Measurements from ENCODE around the gene ADAP1.

Gene ADAP1

DNA sequence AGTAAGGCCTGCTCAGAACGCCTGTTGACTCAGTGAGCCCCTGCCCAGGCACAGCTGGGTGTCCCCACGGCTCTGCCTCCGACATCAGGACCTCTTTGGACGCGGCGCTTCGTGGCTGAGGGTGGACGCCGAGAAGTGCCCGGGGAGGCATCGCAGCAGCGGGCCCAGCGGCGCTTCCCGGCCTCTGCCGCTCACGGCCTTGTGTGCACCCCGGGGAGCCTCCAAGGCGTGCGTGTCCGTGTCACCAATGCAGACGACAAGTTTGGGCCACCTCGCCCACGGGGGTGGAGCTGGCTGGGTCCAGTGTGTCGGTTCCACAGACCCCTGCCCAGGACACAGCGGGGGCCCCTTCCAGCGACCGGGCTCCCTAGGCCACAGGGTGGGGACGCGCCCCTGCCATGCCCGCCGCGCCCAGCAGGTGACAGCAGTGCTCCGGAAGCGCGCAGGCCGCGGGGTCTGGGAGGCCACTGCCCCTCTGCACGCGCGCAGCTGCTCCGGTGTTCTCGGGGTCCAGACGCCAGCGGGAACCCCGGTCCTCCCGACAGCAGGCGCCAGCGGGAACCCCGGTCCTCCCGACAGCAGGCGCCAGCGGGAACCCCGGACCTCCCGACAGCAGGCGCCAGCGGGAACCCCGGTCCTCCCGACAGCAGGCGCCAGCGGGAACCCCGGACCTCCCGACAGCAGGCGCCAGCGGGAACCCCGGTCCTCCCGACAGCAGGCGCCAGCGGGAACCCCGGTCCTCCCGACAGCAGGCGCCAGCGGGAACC is 45.7 kb downstream of the ADAP1 start:
- peak; percentile 63 for DNase-seq (ENCODE audit: low read depth)

DNA sequence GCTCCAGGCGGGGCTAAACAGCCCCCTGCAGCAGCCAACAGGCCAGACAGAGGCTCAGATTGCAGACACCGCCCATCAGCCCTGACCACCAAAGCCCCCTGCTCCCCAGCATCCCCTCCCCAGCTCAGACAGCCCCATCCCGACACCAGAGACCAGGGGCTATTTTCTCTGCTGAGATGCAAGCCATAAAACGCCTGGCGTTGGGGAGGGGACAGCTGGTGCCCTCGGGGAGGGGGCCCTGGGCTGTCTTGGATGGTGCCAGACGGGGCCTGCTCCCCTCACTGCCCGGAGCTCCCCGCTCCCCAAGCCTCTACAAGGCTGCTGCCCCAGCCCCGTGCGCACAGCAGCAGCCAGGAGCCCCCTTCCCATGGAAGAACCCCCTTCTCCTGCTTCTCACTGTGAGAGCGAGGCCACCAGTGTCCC is 46.3 kb downstream of the ADAP1 start:
- DNase-seq (ENCODE audit: low read depth) = no peak

- no peak for DNase-seq (ENCODE audit: low read depth)
Observed at GRCh38 chr7:907158-907980, 47.1 kb downstream of the ADAP1 start.

- DNase-seq (ENCODE audit: low read depth) = no peak
Observed at GRCh38 chr7:906776-907157, 47.7 kb downstream of the ADAP1 start.

DNA sequence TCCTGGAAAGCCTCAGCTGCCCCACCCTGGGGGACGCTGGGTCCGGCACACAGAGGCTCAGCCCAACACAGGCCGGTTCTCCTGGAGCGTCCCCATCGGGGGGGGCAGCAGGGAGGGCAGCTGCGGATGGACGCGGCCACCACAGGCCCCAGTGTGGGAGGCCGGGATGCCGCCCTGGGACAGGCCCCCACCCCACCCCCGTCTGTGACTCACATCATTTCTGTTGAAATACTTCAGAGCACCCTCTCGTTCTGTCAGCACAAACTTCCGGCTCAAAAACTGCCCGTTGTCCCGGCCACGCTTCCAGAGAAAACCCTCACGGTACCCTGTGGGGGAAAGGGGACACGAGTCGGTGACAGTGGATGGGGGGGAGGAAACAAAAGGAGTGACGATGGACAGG is 49.6 kb downstream of the ADAP1 start:
- no peak for DNase-seq (ENCODE audit: low read depth)

DNA sequence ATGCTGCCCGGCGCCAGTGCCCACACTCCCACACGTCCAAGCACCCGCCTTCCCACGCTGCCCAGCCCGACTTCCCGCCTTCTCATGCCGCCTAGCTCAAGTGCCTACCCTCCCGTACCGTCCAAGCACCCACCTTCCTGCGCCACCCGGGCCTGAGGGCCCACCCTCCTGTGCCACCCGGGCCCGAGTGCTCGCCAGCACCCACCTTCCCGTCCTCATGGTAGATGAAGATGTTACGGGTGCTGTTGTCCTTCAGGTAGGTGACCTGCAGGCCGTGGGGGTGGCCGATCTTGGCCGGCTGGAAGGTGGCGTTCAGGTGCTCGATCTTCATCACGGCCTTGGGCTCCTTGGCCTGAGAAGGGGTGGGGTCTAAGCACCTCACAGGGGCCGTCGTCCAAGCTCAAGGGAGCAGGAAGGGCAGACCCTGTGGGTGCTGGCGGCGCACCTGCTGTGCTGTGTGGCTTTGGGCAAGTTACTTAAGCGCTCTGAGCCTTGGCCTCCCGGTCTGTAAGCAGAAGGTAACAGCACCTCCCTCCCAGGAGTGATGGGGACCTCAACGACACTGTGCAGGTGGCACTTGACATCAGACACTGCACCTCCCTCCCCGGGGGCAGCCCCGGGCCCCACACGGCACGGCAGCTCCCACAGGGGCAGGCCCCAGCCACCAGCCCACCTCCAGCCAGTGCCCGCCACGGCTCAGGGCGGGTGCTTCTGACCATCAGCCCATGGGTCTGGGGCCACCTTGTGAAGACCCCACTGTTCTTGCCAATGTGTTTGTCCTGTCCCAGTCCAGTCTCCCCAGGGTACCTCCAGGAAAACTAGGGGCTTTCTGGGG is 50.3 kb downstream of the ADAP1 start:
- DNase-seq (ENCODE audit: low read depth) = no peak

GRCh38 chr7:902996-903395 is 51.5 kb downstream of the ADAP1 start:
- no peak for DNase-seq (ENCODE audit: low read depth)

GRCh38 chr7:901388-902154 is 52.9 kb downstream of the ADAP1 start:
- no peak for DNase-seq (ENCODE audit: low read depth)

GRCh38 chr7:901041-901387 is 53.5 kb downstream of the ADAP1 start:
- DNase-seq (ENCODE audit: low read depth) = no peak

- DNase-seq (ENCODE audit: low read depth) = no peak
Observed at GRCh38 chr7:900331-901040, 54.0 kb downstream of the ADAP1 start.

- DNase-seq (ENCODE audit: low read depth) = no peak
Observed at GRCh38 chr7:899806-900205, 54.7 kb downstream of the ADAP1 start.

DNA sequence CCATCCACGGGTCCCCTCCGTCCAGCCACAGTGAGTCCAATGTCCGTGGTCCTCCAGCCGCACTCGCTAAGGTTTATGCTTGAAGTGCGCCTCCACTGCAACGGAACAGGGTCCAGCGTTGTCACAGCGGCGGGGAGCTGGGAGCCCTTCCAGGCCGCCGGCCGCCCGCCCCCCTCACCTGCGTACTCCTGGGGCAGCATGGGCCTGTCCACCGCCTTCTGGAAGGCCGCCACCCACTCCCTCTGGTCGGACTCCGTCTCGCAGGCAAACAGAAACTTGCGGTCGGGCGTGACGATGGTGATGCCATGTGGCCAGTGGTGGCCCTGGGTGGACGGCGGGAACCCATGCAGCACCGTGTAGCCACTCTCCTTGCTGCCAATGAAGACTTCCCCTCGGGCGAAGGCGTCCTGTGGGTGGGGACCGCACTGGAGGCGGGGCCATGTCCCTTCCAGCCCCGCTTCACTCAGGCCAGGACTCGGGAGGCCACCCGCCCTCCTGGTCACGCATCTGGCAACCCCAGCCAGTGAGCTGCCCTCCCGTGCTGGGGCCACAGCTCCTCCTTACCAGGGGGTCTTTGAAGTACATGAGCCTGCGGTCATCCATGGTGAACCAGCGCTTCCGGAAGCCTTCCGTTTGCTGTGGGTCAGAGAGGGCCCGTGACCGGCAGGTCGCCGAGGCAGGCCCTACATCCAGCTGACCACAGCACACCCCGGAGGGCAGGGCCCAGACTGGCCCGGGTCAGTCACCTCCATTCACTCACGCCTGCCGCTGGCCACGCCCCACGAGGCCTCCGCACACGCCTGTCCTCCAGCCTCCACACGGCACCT is 55.4 kb downstream of the ADAP1 start:
- no peak for DNase-seq (ENCODE audit: low read depth)

- DNase-seq (ENCODE audit: low read depth) = no peak
Observed at GRCh38 chr7:898460-898854, 56.0 kb downstream of the ADAP1 start.

DNA sequence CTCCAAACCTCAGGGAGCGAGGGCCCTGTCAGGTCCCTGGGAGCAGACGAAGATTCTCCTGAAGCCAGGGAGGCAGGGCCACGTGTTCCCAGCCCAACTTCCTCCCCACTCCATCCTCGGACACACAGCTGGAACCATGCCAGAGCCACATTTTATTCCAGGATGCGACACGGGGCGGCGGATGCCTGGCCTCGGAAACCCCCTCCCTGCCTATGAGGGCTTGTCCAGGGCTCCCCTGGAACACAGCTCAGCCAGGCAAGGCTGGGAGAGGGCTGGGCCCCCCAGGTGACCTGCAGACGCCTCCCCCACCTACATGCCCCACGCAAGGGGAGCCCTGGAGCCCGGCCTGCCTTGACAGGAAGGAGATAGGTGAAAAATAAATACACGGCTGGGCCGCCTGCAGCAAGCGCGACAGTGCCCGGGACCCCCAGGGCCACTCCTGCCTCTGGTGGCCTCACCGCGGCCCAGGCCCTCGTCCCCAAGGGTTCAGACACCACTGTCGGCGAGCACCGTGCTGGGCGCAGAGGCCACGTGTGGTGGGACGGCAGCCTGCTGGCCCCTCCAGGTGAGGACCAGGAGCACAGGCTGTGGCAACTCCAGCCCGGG is 56.6 kb downstream of the ADAP1 start:
- DNase-seq (ENCODE audit: low read depth) = no peak

- DNase-seq (ENCODE audit: low read depth) = no peak
Observed at GRCh38 chr7:897086-897485, 57.4 kb downstream of the ADAP1 start.

DNA sequence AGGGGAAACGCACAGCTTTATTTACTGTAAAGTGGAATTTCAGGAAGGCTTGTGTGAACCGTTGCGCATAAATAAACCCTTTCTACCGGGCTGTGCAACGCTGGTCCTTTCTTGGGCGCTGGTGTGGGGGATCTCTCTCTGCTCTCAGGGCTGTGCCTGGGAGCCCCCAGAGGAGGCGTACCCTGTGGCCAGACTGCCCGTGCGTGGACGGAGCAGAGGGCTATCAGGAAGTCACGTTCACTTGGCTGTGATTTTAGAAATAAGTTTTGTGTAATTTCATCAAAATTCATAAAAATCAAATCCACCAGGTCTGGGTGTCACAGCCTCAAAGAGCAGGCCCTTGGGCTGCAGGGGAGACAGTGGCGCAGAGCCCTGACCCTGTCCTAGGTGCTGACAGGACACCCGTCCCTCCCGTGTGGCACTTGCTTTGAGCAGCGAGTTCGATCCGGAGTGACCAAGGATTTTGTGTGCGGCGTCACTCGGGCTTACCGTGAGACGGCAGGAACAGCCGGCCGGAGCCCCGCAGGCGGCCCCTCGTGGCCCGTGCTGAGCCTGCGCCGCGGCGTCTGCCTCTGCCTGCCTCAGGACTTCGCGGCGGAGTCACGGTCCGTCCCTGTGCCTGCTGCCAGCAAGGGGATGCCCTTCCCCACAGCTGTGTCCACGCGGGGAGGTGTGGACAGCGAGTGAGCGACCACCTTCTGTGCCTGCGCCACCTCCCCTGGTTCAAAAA is 58.0 kb downstream of the ADAP1 start:
- DNase-seq (ENCODE audit: low read depth) = no peak

GRCh38 chr7:895451-896052 is 58.9 kb downstream of the ADAP1 start:
- DNase-seq (ENCODE audit: low read depth) = no peak

- DNase-seq (ENCODE audit: low read depth) = no peak
Observed at GRCh38 chr7:894927-895450, 59.5 kb downstream of the ADAP1 start.

All from stimulated activated CD8-positive, alpha-beta memory T cell treated with anti-CD3 and anti-CD28 coated beads, Interleukin-12 subunit alpha, Interleukin-12 subunit beta, amount 100 ng/mL, for 4 hours (primary cell).